HUES48 (cell line): ENCODE results near the gene TTYH1.
A peak's percentile ranks its signal among the peaks of the same experiment; 100 is the strongest.
"Not testable (repeated sequence)": the region's sequence is repeated elsewhere in the genome, so short reads cannot be mapped to it uniquely, and the experiment has no call there.

ENCODE experiments used
- H3K27ac ChIP-seq: one replicate; pipeline ENCODE4 v1.7.0; 2013; ENCODE audit warnings: low read depth, low read length, inconsistent platforms
- H3K27me3 ChIP-seq: 2 replicates; pipeline ENCODE4 v1.6.1; 2013; ENCODE audit warnings: mild to moderate bottlenecking, low read length; ENCODE audit not compliant: control insufficient read depth, insufficient read depth
- H3K36me3 ChIP-seq: 2 replicates; pipeline ENCODE4 v1.6.1; 2013; ENCODE audit warnings: low read length; ENCODE audit not compliant: control insufficient read depth, insufficient read depth
- H3K4me1 ChIP-seq: 2 replicates; pipeline ENCODE4 v1.6.1; 2013; ENCODE audit warnings: mild to moderate bottlenecking, low read length; ENCODE audit not compliant: control insufficient read depth, insufficient read depth
- H3K4me3 ChIP-seq: 2 replicates; pipeline ENCODE4 v1.5.1; 2013; ENCODE audit warnings: mild to moderate bottlenecking, low read depth, low read length
- H3K9ac ChIP-seq: 2 replicates; pipeline ENCODE4 v1.6.1; 2013; ENCODE audit warnings: mild to moderate bottlenecking, low read depth, low read length, moderate library complexity
- H3K9me3 ChIP-seq: 2 replicates; pipeline ENCODE4 v1.6.1; 2013; ENCODE audit warnings: low read length; ENCODE audit not compliant: control insufficient read depth, insufficient read depth

The TTYH1 gene

DNA sequence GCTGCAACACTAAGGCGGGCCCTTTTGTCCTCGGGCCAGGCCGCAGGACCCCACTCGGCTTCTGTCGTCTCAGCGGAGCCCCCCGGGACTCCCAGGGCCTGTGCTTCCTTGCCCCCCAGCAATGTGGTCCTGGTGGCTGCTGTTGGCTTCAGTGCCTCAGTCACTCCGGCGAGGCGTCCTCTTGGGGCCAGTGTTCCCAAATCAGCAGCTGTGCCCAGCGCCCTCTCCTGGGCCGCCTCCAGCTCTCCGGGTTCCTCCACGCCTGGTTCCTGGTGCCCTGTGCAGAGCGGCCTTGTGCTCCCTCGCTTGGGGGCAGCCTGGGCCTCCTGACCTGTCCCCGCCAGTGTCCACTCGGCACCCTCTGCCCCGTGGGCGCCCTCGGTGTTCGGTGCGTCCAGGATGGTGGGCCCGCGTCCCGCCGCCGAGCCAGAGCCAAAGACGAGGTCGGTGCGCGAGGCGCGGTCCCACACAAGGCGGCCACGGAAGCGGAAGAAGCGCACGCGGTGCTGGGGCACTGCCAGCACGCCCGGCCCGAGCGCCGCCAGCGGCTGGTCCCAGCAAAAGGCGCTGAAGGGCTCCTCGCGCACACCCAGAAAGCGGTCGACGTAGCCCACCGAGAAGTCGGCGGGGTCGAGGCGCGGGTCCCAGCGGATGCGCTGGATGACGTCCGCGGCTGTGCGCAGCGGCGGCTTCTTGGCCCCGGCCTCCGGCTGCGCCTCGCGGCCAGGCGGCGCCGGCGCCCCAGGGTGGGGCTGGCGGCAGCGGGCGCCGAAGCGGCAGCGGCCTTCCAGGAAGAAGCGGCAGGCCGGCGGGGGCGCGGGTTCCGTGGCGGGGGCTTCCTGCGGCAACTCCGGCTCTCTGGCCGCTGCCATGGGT, 47.6 kb downstream of the TTYH1 start:
- peak overlapping the region; percentile 99 for H3K27ac ChIP-seq
- peak overlapping the region; percentile 78 for H3K4me3 ChIP-seq
- H3K4me1 ChIP-seq: no peaks in the 10 kb centered on the region
- H3K27me3 ChIP-seq: 0 out of 2 replicates have a peak, but pooled peaks cover 4% of the 10 kb centered on the region
- no peaks in the 10 kb centered on the region for H3K9me3 ChIP-seq
- H3K9ac ChIP-seq: peak overlapping the region; percentile 77
- peaks cover 40% of the 10 kb centered on the region for H3K36me3 ChIP-seq

DNA sequence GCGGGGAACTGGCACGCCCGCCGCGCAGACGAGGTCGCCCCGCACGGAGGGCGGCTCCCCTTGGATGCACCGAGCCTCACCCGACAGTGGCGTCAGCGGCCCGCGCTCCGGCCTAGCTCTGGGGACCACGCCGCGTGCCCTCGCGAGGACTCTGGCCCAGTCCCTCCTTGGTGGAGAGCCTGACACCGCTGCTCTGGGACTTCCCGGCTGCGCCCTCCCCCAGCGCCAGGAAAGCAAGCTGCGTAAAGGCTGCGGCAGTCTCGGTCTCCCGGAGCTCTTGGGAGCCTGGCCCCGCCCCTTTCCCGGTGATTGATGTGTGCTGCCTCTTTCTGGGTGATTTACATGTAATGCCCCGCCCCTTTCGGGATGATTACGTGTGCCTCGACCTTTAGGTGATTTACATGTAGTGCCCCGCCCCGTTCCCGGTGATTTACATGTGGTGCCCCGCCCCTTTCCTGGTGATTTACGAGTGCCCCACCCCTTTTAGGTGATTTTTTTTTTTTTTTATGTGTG, 48.3 kb downstream of the TTYH1 start, which contains the start of gene LENG9:
TSS of gene LENG9 (minus strand) at position 248 of the 513 bp plus-strand sequence. CDS start 252 bp downstream, outside the sequence.
- Histone ChIP-seq H3K9me3 (no peaks in the 10 kb centered on the region), H3K4me1 (no peaks in the 10 kb centered on the region), H3K36me3 (peaks cover 34% of the 10 kb centered on the region), H3K27ac (peak within 1 kb of the TSS; percentile 99), H3K27me3 (0 out of 2 replicates have a peak, but pooled peaks cover 4% of the 10 kb centered on the region), H3K4me3 (peak within 1 kb of the TSS; percentile 78), H3K9ac (peak within 1 kb of the TSS; percentile 77)

DNA sequence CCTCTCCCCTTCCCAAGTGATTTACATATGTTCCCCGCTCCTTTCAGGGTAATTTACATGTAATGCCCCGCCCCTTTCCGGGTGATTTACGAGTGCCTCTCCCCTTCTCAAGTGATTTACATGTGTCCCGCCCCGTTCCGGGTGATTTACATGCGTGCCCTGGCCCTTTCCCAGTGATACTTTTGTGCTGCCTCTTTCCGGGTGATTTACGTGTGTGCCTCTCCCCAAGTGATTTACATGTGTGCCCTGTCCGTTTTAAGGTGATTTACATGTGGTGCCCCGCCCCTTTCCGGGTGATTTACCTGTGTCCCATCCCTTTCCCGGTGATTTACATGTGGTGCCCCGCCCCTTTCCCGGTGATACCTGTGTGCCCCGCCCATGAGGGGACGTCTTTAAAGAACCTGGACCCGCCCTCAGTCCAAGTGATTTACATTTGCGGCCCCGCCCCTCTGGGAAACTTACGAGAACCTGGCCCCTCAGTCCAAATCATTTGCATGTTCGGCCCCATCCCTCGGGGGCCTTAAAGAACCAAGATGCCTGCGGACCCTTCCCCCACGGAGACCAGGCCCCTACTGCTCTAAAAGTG, 48.9 kb downstream of the TTYH1 start:
- H3K36me3 ChIP-seq: peaks cover 28% of the 10 kb centered on the region
- H3K9ac ChIP-seq: peak overlapping the region; percentile 68
- H3K27me3 ChIP-seq: 0 out of 2 replicates have a peak, but pooled peaks cover 4% of the 10 kb centered on the region
- no peaks in the 10 kb centered on the region for H3K9me3 ChIP-seq
- H3K4me3 ChIP-seq: peak overlapping the region; percentile 78
- H3K4me1 ChIP-seq: no peaks in the 10 kb centered on the region
- peak overlapping the region; percentile 99 for H3K27ac ChIP-seq

GRCh38 chr19:54464630-54465425, 49.6 kb downstream of the TTYH1 start:
- Histone ChIP-seq H3K4me3 (peak overlapping the region; percentile 78), H3K27me3 (peaks cover 8% of the 10 kb centered on the region), H3K9ac (peak overlapping the region; percentile 68), H3K27ac (peak overlapping the region; percentile 99), H3K9me3 (no peaks in the 10 kb centered on the region), H3K36me3 (peaks cover 21% of the 10 kb centered on the region), H3K4me1 (no peaks in the 10 kb centered on the region)

DNA sequence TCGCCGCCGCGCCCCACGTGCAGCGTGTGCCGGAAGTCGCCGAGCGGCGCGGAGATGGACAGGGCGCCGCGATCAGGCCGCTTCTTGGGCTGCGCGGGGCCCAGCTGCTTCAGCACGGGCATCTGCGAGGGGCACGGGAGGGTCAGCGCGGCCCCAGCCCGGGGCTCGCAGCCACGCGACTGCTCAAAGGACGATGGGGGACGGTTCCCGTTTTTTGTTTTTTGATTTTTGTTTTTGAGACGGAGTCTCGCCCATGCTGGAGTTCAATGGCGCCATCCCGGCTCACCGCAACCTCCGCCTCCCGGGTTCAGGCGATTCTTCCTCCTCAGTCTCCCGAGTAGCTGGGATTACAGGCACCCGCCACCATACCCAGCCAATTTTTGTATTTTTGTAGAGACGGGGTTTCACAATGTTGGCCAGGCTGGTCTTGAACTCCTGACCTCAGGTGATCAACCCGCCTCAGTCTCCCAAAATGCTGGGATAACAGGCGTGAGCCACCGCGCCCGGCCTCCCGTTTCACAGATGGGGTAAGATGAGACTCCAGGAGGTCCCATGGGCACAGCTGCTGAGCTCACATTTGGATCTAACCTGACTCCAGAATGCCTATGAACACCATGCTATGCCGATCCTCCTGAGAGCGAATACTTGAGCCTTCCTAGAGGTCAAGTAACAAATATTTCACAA, 50.3 kb downstream of the TTYH1 start:
- H3K4me3 ChIP-seq: peak overlapping the region; percentile 78; the same call in 1 of the 2 replicates
- peaks cover 15% of the 10 kb centered on the region for H3K27me3 ChIP-seq
- no peaks in the 10 kb centered on the region for H3K9me3 ChIP-seq
- H3K36me3 ChIP-seq: peaks cover 16% of the 10 kb centered on the region
- H3K27ac ChIP-seq: no peak overlapping the region
- H3K9ac ChIP-seq: no peak overlapping the region
- no peaks in the 10 kb centered on the region for H3K4me1 ChIP-seq

GRCh38 chr19:54466110-54466480, 50.8 kb downstream of the TTYH1 start:
- Histone ChIP-seq H3K27me3 (peaks cover 20% of the 10 kb centered on the region), H3K36me3 (peaks cover 12% of the 10 kb centered on the region)
- not testable (repeated sequence) for H3K4me3 ChIP-seq, H3K9ac ChIP-seq, H3K4me1 ChIP-seq, H3K9me3 ChIP-seq, H3K27ac ChIP-seq

GRCh38 chr19:54469496-54469934, 54.3 kb downstream of the TTYH1 start:
- H3K27me3 ChIP-seq: peaks cover 25% of the 10 kb centered on the region
- H3K9me3 ChIP-seq: no peaks in the 10 kb centered on the region
- H3K36me3 ChIP-seq: no peaks in the 10 kb centered on the region
- peaks cover 11% of the 10 kb centered on the region; the same call in 1 of the 2 replicates for H3K4me1 ChIP-seq
- no peak overlapping the region for H3K9ac ChIP-seq
- H3K27ac ChIP-seq: no peak overlapping the region
- no peak overlapping the region for H3K4me3 ChIP-seq

GRCh38 chr19:54470276-54470887, 55.1 kb downstream of the TTYH1 start:
- Histone ChIP-seq H3K4me3 (peak overlapping the region; percentile 49; the same call in 1 of the 2 replicates), H3K4me1 (peaks cover 11% of the 10 kb centered on the region; the same call in 1 of the 2 replicates), H3K9ac (peak overlapping the region; percentile 51; the same call in 1 of the 2 replicates), H3K36me3 (no peaks in the 10 kb centered on the region), H3K27ac (no peak overlapping the region), H3K27me3 (peaks cover 25% of the 10 kb centered on the region), H3K9me3 (no peaks in the 10 kb centered on the region)

GRCh38 chr19:54470991-54471782, 55.9 kb downstream of the TTYH1 start:
- Histone ChIP-seq H3K4me3 (peak overlapping the region; percentile 49), H3K9ac (peak overlapping the region; percentile 51), H3K27ac (no peak overlapping the region), H3K36me3 (no peaks in the 10 kb centered on the region), H3K27me3 (peaks cover 24% of the 10 kb centered on the region), H3K9me3 (no peaks in the 10 kb centered on the region), H3K4me1 (peaks cover 11% of the 10 kb centered on the region; the same call in 1 of the 2 replicates)
